Peyer's patch (tissue), 4 donors: ENCODE results near the gene LRRN1. TPM values are rescaled to one million over a fixed set of nuclear protein-coding genes. Genes with fewer than 3 reads are reported as not detected.

ENCODE experiments used
- DNase-seq, 3 donors: peaks; one replicate each; pipeline ENCODE4 v3.0.0-alpha.2; 2017 to 2019
- H3K27ac ChIP-seq, 4 donors: fragments of 200-600 bp; sonication (generic); one replicate each; pipeline ENCODE4 v1.5.1; 2016 to 2019
- H3K27me3 ChIP-seq, 2 donors: fragments of 200-600 bp; sonication (generic); one replicate each; pipeline ENCODE4 v1.5.1; 2019
- H3K36me3 ChIP-seq, 3 donors: fragments of 200-600 bp; sonication (generic); one replicate each; pipeline ENCODE4 v1.5.1; 2016 to 2019
- H3K4me1 ChIP-seq, 4 donors: fragments of 200-600 bp; sonication (generic); one replicate each; pipeline ENCODE4 v1.5.1; 2016 to 2019
- H3K4me3 ChIP-seq, 4 donors: fragments of 200-600 bp; sonication (generic); 1 replicate in 3 of 4; 2 replicates in 1 of 4; pipeline ENCODE4 v1.5.1; 2016 to 2019; ENCODE audit warnings: mild to moderate bottlenecking in 1 of 4
- H3K9me3 ChIP-seq, 4 donors: fragments of 200-600 bp; sonication (generic); one replicate each; pipeline ENCODE4 v1.5.1; 2016 to 2019; ENCODE audit warnings: mild to moderate bottlenecking in 1 of 4
- POLR2A ChIP-seq, 2 donors: fragments of 450-650 bp; IDR thresholded peaks; one replicate each; pipeline ENCODE4 v1.5.1; 2017; ENCODE audit warnings: antibody characterized with exemption in 2 of 2, mild to moderate bottlenecking in 2 of 2, moderate library complexity in 2 of 2
- total RNA-seq, 4 donors: library from RNA; depleted of rRNA; stranded (reverse); fragments of >200 nt; gene quantifications; one replicate each; pipeline ENCODE4 v1.1.0, GENCODE V29; 2016
- TF ChIP-seq, protein P1 (sequence below), 6 experiments: fragments of 450-650 bp in 4 of 6; fragments of 200-600 bp in 2 of 6; sonication (generic) in 1 of 6; IDR thresholded peaks; one replicate each; pipeline ENCODE4 v1.5.1; 2017 to 2019; ENCODE audit warnings: antibody characterized with exemption in 6 of 6, mild to moderate bottlenecking in 3 of 6, moderate library complexity in 1 of 6

LRRN1 gene
- total RNA-seq, 4 donors from 2014 or later = 1.5 to 7.4 (median 2.7) TPM

DNA sequence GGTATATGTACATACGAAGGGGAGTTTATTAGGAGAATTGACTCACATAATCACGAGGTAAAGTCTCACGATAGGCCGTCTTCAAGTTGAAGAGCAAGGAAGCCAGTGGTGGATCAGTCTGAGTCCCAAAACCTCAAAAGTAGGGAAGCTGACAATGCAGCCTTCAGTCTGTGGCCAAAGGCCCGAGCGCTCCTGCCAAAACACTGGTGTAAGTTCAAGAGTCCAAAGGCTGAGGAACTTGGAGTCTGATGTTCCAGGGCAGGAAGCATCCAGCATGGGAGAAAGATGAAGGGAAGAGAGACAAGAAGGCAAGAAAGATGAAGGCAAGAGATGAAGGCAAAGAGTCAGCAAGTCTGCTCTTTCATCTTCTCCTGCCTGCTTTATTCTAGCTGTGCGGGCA is 16.8 kb upstream of the LRRN1 start:
- Histone ChIP-seq H3K4me1 (no peaks in the 10 kb centered on the region), H3K9me3 (no peaks in the 10 kb centered on the region), H3K27ac (no peak overlapping the region), H3K4me3 (no peak overlapping the region), H3K27me3 (no peaks in the 10 kb centered on the region), H3K36me3 (no peaks in the 10 kb centered on the region)
- no peak for DNase-seq
- no peak for TF ChIP-seq POLR2A (IDR thresholded peaks at IDR 0.05)
- TF ChIP-seq, protein P1, sequence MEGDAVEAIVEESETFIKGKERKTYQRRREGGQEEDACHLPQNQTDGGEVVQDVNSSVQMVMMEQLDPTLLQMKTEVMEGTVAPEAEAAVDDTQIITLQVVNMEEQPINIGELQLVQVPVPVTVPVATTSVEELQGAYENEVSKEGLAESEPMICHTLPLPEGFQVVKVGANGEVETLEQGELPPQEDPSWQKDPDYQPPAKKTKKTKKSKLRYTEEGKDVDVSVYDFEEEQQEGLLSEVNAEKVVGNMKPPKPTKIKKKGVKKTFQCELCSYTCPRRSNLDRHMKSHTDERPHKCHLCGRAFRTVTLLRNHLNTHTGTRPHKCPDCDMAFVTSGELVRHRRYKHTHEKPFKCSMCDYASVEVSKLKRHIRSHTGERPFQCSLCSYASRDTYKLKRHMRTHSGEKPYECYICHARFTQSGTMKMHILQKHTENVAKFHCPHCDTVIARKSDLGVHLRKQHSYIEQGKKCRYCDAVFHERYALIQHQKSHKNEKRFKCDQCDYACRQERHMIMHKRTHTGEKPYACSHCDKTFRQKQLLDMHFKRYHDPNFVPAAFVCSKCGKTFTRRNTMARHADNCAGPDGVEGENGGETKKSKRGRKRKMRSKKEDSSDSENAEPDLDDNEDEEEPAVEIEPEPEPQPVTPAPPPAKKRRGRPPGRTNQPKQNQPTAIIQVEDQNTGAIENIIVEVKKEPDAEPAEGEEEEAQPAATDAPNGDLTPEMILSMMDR (IDR thresholded peaks at IDR 0.05) = no peak

DNA sequence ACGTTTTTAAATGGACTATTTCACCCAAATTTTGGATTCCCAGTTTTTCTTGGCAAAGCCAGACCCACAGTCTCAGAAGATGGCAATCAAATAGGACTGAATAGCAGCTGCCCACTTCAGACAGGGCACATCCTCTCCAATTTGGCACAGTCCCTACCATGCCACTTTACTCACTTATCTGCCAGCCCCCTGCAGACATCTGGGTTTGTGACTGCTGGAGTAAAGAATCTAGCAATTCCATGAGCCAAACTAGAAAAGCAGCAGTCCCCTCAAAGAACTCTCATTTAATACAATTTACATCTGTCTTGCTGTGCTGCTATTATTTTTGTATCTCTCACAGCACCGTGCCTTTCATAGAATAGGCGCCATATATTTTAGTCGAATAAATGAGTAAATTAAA is 16.0 kb upstream of the LRRN1 start:
- no peaks in the 10 kb centered on the region for H3K36me3 ChIP-seq
- H3K4me3 ChIP-seq = no peak overlapping the region
- no peaks in the 10 kb centered on the region for H3K9me3 ChIP-seq
- H3K27me3 ChIP-seq = no peaks in the 10 kb centered on the region
- H3K4me1 ChIP-seq = no peaks in the 10 kb centered on the region
- DNase-seq = no peak
- H3K27ac ChIP-seq = no peak overlapping the region
- TF ChIP-seq POLR2A (IDR thresholded peaks at IDR 0.05) = no peak
- TF ChIP-seq, protein P1 (IDR thresholded peaks at IDR 0.05) = no peak

DNA sequence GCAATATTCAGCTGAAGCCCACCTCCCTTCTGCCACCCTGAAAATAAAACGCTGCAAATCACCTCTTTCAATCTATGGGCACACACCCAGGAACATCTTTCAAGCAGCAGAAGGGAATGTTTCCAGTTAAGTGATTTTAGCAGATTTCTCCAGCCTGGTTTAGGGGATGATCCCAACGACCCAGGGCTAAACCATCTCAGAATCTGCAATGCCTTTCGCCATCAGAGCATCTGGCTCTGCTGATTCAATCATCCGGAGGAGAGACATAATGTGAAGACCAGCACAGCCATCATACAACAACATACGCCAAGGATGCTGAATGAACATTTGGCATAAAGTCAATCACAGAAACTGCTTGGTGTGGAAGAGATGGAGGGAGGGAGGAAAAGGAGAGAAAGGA is 15.5 kb upstream of the LRRN1 start:
- DNase-seq = no peak
- Histone ChIP-seq H3K27ac (no peak overlapping the region), H3K4me3 (no peak overlapping the region), H3K36me3 (no peaks in the 10 kb centered on the region), H3K4me1 (no peaks in the 10 kb centered on the region), H3K27me3 (no peaks in the 10 kb centered on the region), H3K9me3 (no peaks in the 10 kb centered on the region)
- TF ChIP-seq, protein P1 (IDR thresholded peaks at IDR 0.05) = no peak
- no peak for TF ChIP-seq POLR2A (IDR thresholded peaks at IDR 0.05)

DNA sequence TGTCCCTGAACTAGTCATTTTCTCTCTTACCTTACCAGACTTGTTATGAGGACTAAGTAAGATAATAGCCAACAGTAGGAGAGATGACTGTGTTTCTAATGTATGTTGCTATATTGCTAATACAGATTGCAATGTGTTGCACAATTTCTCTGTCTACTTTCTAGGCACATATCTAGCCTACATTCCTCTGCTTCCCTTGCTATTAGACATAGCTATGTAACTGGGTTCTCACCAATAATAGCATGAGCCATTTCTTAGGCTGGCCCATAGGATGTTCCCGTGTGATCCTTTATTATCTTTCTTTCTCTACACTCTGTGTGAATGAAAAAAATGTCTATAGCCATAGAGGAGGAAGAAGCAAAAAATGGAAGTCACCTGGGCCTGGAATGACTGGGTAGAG is 6.8 kb upstream of the LRRN1 start:
- H3K27ac ChIP-seq = no peak overlapping the region
- H3K36me3 ChIP-seq = no peaks in the 10 kb centered on the region
- no peak overlapping the region for H3K4me3 ChIP-seq
- no peak for DNase-seq
- no peaks in the 10 kb centered on the region for H3K4me1 ChIP-seq
- no peak for TF ChIP-seq POLR2A (IDR thresholded peaks at IDR 0.05)
- H3K9me3 ChIP-seq = no peaks in the 10 kb centered on the region
- no peaks in the 10 kb centered on the region for H3K27me3 ChIP-seq

DNA sequence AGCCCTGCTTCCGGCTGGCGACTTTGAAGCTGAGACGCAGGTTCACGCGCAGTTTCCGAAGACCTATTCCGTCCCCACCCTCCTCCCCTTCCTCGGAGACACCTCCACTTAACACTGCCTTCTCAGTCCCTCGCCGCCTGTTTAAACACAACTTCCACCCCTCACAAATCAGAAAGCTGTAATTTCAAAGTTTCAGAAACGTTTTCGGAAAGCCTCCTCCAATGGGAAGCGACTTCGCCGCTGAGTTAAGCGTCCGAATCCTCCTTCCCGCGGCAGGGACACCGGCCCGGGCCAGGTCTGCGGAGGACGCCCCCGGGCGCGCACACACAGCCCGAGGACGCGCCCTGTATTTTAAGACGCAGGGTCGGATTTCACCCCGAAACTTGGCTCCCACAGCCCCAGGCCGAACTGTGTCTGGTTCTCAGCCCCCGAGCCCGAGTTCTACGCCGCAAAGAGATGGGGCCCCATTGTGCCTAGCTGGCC is 559 bp upstream of the LRRN1 start:
- peak in 2 of 3 donors; percentile 44 to 45 for DNase-seq
- peaks cover 0 to 3% of the 10 kb centered on the region in 2 donors for H3K27me3 ChIP-seq
- peaks cover 0 to 13% (median 0%) of the 10 kb centered on the region in 4 donors for H3K4me1 ChIP-seq
- peak overlapping the region in 2 of 4 donors; percentile 57 to 74 for H3K27ac ChIP-seq
- TF ChIP-seq, protein P1 (IDR thresholded peaks at IDR 0.05) = no peak
- no peak for TF ChIP-seq POLR2A (IDR thresholded peaks at IDR 0.05)
- no peaks in the 10 kb centered on the region for H3K36me3 ChIP-seq
- H3K4me3 ChIP-seq = peak overlapping the region; percentile 36 to 63 (median 54)
- no peaks in the 10 kb centered on the region for H3K9me3 ChIP-seq

DNA sequence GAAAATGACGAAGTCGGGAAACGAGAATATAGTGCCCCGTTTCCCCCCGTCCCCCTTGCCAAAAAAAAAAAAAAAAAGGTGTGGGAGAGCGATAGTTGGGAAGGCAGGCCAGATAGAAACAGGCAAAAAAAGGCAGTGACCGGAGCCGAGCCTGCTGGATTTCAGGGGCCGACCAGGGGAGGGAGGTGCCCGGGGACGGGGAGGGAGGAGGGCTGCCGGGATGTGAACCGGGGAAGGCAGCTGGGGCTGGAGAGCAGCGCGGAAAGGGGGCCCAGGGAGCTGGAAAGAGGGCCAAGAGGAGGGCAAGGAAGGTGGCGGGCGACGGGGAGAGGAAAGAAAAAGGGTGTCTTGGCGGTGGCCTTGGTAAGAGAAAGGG is 837 bp downstream of the LRRN1 start:
- Histone ChIP-seq H3K4me3 (peak overlapping the region; percentile 36 to 63 (median 54)), H3K4me1 (peaks cover 0 to 13% (median 0%) of the 10 kb centered on the region in 4 donors), H3K36me3 (no peaks in the 10 kb centered on the region), H3K27me3 (peaks cover 0 to 3% of the 10 kb centered on the region in 2 donors), H3K9me3 (no peaks in the 10 kb centered on the region), H3K27ac (peak overlapping the region in 1 of 4 donors; percentile 74)
- peak in 2 of 3 donors; percentile 18 to 50 for DNase-seq
- TF ChIP-seq, protein P1 (IDR thresholded peaks at IDR 0.05) = no peak
- TF ChIP-seq POLR2A (IDR thresholded peaks at IDR 0.05) = no peak
